ENCODE measurements around the gene PNPLA7.
A peak's percentile ranks its signal among the peaks of the same experiment; 100 is the strongest.
"Not testable (repeated sequence)": the region's sequence is repeated elsewhere in the genome, so short reads cannot be mapped to it uniquely, and the experiment has no call there.

The PNPLA7 gene

GRCh38 chr9:137544176-137544760 lies 5.9 kb downstream of the PNPLA7 start:
- in situ Hi-C loops (cut with MboI; ENCODE audit: low sequenced_read_pairs): no loop called here
- no peak overlapping the region for H3K4me3 ChIP-seq

GRCh38 chr9:137543237-137543963 lies 6.8 kb downstream of the PNPLA7 start:
- H3K4me1 ChIP-seq: no peaks in the 10 kb centered on the region
- H3K9me3 ChIP-seq: no peaks in the 10 kb centered on the region
- DNase-seq (ENCODE audit: low spot score in 2 of 2): no peak
- H3K36me3 ChIP-seq (replicated peaks): no peaks in the 10 kb centered on the region
- in situ Hi-C loops (cut with MboI; ENCODE audit: low sequenced_read_pairs): no loop called here
- no peaks in the 10 kb centered on the region for H3K27me3 ChIP-seq (ENCODE audit: low read depth)
- no peak overlapping the region for H3K4me3 ChIP-seq

More at GRCh38 chr9:137544176-137544760, 5.9 kb downstream of the PNPLA7 start:
- Histone ChIP-seq H3K4me1 (no peaks in the 10 kb centered on the region), H3K9me3 (no peaks in the 10 kb centered on the region), H3K36me3 (replicated peaks) (no peaks in the 10 kb centered on the region), H3K27me3 (ENCODE audit: low read depth) (no peaks in the 10 kb centered on the region)
- no peak for DNase-seq (ENCODE audit: low spot score in 2 of 2)

DNA sequence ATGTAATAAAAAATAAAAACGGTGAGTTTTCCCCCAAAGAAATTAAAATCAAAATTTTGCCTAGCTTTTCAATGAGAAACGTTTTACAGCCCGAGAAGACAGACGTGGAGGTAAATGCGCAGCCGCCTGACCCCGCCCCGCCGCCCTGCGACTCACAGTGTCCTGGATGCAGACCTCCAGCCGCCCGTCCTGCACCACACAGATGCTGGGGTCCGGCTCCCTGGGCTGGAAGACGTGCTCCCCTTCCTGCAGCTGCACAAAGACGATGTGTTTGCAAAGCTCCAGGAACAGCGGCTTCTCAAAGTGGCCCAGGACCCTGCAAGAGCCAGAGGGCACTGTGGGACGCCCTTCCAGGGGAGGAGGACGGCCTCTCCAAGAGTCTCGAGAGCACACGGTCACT lies 7.7 kb downstream of the PNPLA7 start:
- no peaks in the 10 kb centered on the region for H3K27me3 ChIP-seq (ENCODE audit: low read depth)
- DNase-seq (ENCODE audit: low spot score in 2 of 2): no peak
- no peaks in the 10 kb centered on the region for H3K4me1 ChIP-seq
- H3K9me3 ChIP-seq: no peaks in the 10 kb centered on the region
- H3K36me3 ChIP-seq (replicated peaks): no peaks in the 10 kb centered on the region
- no peak overlapping the region for H3K4me3 ChIP-seq
- in situ Hi-C loops (cut with MboI; ENCODE audit: low sequenced_read_pairs): no loop called here

DNA sequence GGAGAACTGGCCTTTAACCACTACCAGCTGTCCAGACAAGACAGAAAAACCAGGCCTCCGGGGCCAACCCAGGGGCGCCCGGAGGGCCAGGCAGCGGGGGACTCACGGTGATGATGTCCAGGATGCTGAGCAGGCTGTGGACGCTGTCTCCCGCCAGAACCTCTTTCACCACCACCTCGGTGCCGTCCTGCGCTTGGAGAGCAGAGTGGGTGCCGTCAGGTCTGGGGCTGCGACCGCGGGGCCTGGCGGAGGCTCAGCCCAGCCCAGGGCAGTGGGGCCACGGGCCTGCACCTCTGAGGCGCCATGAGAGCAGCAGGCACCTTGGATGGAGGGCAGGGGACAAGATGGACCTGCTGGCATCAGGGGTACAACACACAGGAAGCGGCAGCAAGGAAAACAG lies 9.7 kb downstream of the PNPLA7 start:
- no peaks in the 10 kb centered on the region for H3K27me3 ChIP-seq (ENCODE audit: low read depth)
- in situ Hi-C loops (cut with MboI; ENCODE audit: low sequenced_read_pairs): no loop called here
- H3K4me1 ChIP-seq: no peaks in the 10 kb centered on the region
- H3K4me3 ChIP-seq: no peak overlapping the region
- DNase-seq (ENCODE audit: low spot score in 2 of 2): no peak
- no peaks in the 10 kb centered on the region for H3K36me3 ChIP-seq (replicated peaks)
- H3K9me3 ChIP-seq: no peaks in the 10 kb centered on the region

GRCh38 chr9:137538058-137538457 lies 12.1 kb downstream of the PNPLA7 start:
- Histone ChIP-seq H3K4me1 (peaks cover 7% of the 10 kb centered on the region; the same call in 1 of the 2 replicates), H3K27me3 (ENCODE audit: low read depth) (no peaks in the 10 kb centered on the region), H3K9me3 (no peaks in the 10 kb centered on the region), H3K36me3 (replicated peaks) (no peaks in the 10 kb centered on the region), H3K4me3 (no peak overlapping the region)
- DNase-seq (ENCODE audit: low spot score in 2 of 2): no peak
- in situ Hi-C loops (cut with MboI; ENCODE audit: low sequenced_read_pairs): no loop called here

DNA sequence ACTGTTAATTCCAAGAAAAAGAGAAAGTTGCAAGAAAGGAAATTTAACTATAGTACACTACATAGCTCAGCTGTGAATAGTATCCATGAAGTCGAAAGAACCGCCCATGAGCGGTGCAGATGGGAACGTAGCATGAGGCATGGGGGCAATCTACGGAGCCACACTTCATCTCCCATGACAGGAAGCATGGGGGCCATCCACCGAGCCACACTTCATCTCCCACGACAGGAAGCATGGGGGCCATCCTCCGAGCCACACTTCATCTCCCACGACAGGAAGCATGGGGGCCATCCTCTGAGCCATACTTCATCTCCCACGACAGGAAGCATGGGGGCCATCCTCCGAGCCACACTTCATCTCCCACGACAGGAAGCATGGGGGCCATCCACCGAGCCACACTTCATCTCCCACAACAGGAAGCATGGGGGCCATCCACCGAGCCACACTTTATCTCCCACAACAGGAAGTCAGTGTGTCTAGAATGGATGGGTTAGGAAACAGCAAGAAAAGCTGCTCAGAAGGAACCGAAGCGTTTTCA lies 13.5 kb downstream of the PNPLA7 start:
- H3K27me3 ChIP-seq (ENCODE audit: low read depth); H3K9me3 ChIP-seq; H3K36me3 ChIP-seq (replicated peaks); H3K4me1 ChIP-seq; in situ Hi-C loops (cut with MboI; ENCODE audit: low sequenced_read_pairs); DNase-seq (ENCODE audit: low spot score in 2 of 2); H3K4me3 ChIP-seq: not testable (repeated sequence)

- Histone ChIP-seq H3K4me1 (peaks cover 7% of the 10 kb centered on the region; the same call in 1 of the 2 replicates), H3K36me3 (replicated peaks) (no peaks in the 10 kb centered on the region), H3K9me3 (no peaks in the 10 kb centered on the region), H3K4me3 (no peak overlapping the region), H3K27me3 (ENCODE audit: low read depth) (no peaks in the 10 kb centered on the region)
- in situ Hi-C loops (cut with MboI; ENCODE audit: low sequenced_read_pairs): no loop called here
- no peak for DNase-seq (ENCODE audit: low spot score in 2 of 2)
These were observed 15.1 kb downstream of the PNPLA7 start for GRCh38 chr9:137535120-137535428.

- peak; percentile 63 to 81 for DNase-seq (ENCODE audit: low spot score in 2 of 2)
- H3K4me3 ChIP-seq: no peak overlapping the region
- peaks cover 7% of the 10 kb centered on the region; the same call in 1 of the 2 replicates for H3K4me1 ChIP-seq
- H3K36me3 ChIP-seq (replicated peaks): no peaks in the 10 kb centered on the region
- in situ Hi-C loops (cut with MboI; ENCODE audit: low sequenced_read_pairs): no loop called here
- no peaks in the 10 kb centered on the region for H3K9me3 ChIP-seq
- H3K27me3 ChIP-seq (ENCODE audit: low read depth): no peaks in the 10 kb centered on the region
These were observed 15.7 kb downstream of the PNPLA7 start for GRCh38 chr9:137534256-137535119.

DNA sequence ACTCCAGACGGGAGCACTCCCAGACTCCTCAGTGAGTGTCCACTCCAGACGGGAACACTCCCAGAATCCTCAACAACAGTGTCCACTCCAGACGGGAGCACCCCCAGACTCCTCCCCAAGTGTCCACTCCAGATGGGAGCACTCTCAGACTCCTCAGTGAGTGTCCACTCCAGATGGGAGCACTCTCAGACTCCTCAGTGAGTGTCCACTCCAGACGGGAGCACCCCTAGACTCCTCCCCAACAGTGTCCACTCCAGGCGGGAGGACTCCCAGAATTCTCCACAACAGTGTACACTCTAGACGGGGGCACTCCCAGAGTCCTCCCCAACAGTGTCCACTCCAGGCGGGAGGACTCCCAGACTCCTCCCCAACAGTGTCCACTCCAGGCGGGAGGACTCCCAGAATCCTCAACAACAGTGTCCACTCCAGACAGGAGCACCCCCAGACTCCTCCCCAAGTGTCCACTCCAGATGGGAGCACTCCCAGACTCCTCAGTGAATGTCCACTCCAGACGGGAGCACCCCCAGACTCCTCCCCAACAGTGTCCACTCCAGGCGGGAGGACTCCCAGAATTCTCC lies 17.2 kb downstream of the PNPLA7 start:
- H3K36me3 ChIP-seq (replicated peaks); H3K9me3 ChIP-seq; H3K4me3 ChIP-seq; in situ Hi-C loops (cut with MboI; ENCODE audit: low sequenced_read_pairs); H3K27me3 ChIP-seq (ENCODE audit: low read depth); H3K4me1 ChIP-seq; DNase-seq (ENCODE audit: low spot score in 2 of 2): not testable (repeated sequence)

DNA sequence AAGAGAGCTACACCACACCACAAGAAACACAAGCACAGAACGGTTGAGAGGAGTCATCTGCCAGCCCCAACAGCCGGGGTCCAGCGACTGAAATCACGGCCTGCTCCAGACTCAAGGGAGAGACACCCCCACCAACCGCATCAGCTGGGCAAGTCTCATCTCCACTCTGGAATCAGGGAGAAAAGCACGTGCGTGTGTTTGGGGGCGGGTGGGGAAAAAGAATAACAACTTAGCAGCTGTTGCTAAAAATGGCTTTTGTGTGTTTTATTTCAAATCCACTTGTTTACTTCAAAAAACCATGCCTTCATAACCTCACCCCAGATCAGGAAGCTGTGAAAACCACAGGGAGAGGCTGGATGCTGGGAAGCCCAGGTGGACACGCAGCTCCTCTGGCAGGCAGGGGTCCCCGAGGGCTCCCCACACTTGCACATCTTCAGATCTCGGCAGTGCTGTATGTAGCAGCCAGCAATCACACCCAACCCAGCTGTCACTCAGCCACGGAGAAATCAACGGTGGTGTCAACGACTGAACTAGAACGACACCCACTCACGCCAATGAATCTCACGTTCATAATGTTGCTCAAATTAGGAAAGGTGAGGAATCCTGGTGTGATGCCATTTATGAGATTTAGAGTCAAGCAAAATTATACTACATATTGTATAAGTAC lies 19.0 kb downstream of the PNPLA7 start:
- Histone ChIP-seq H3K36me3 (replicated peaks) (no peaks in the 10 kb centered on the region), H3K4me3 (no peak overlapping the region), H3K4me1 (peaks cover 7% of the 10 kb centered on the region; the same call in 1 of the 2 replicates), H3K27me3 (ENCODE audit: low read depth) (no peaks in the 10 kb centered on the region), H3K9me3 (no peaks in the 10 kb centered on the region)
- in situ Hi-C loops (cut with MboI; ENCODE audit: low sequenced_read_pairs): no loop called here
- no peak for DNase-seq (ENCODE audit: low spot score in 2 of 2)

- H3K36me3 ChIP-seq (replicated peaks): no peaks in the 10 kb centered on the region
- H3K9me3 ChIP-seq: no peaks in the 10 kb centered on the region
- H3K27me3 ChIP-seq (ENCODE audit: low read depth): no peaks in the 10 kb centered on the region
- no peak overlapping the region for H3K4me3 ChIP-seq
- in situ Hi-C loops (cut with MboI; ENCODE audit: low sequenced_read_pairs): no loop called here
- H3K4me1 ChIP-seq: peaks cover 7% of the 10 kb centered on the region; the same call in 1 of the 2 replicates
- no peak for DNase-seq (ENCODE audit: low spot score in 2 of 2)
These were observed 19.9 kb downstream of the PNPLA7 start for GRCh38 chr9:137530331-137530730.

- no peak for DNase-seq (ENCODE audit: low spot score in 2 of 2)
- no peaks in the 10 kb centered on the region for H3K9me3 ChIP-seq
- in situ Hi-C loops (cut with MboI; ENCODE audit: low sequenced_read_pairs): no loop called here
- no peaks in the 10 kb centered on the region for H3K27me3 ChIP-seq (ENCODE audit: low read depth)
- H3K36me3 ChIP-seq (replicated peaks): no peaks in the 10 kb centered on the region
- H3K4me1 ChIP-seq: no peaks in the 10 kb centered on the region
- H3K4me3 ChIP-seq: no peak overlapping the region
These were observed 25.3 kb downstream of the PNPLA7 start for GRCh38 chr9:137524981-137525317.

GRCh38 chr9:137524161-137524980 lies 25.8 kb downstream of the PNPLA7 start:
- H3K4me1 ChIP-seq: no peaks in the 10 kb centered on the region
- DNase-seq (ENCODE audit: low spot score in 2 of 2): no peak
- H3K9me3 ChIP-seq: no peaks in the 10 kb centered on the region
- no peak overlapping the region for H3K4me3 ChIP-seq
- in situ Hi-C loops (cut with MboI; ENCODE audit: low sequenced_read_pairs): no loop called here
- H3K36me3 ChIP-seq (replicated peaks): no peaks in the 10 kb centered on the region
- no peaks in the 10 kb centered on the region for H3K27me3 ChIP-seq (ENCODE audit: low read depth)

Measured in HAP-1 (cell line).